NT2/D1 (cell line): Measurements from ENCODE around the gene PEX10.

ENCODE experiments used
- SUZ12 ChIP-seq: IDR thresholded peaks from 2 replicates; pipeline ENCODE4 v1.6.1; 2011; ENCODE audit not compliant: insufficient read length, insufficient read depth; ENCODE audit errors: extremely low read depth
- ZNF274 ChIP-seq: IDR thresholded peaks from 2 replicates; pipeline ENCODE4 v1.6.1; 2011; ENCODE audit warnings: mild to moderate bottlenecking, low read depth, low read length

GRCh38 chr1:2354511-2355372 is 57.6 kb downstream of the PEX10 start:
- TF ChIP-seq ZNF274 (no peak), SUZ12 (no peak)
